Endothelial cell of umbilical vein (primary cell): ENCODE results near the gene GUCD1. TPM values are rescaled to one million over a fixed set of nuclear protein-coding genes. Genes with fewer than 3 reads are reported as not detected.

Source experiments
- BruUV-seq: library from RNA; stranded (reverse); fragments of 400-500 nt; replicated peaks from 2 replicates; lab custom pipeline; 2021; lab: Mats Ljungman, UMichigan
- CTCF ChIA-PET: fragments of 300-600, 350-600 bp; sonication (Branson Sonifier 250); formaldehyde crosslinking; loops from one replicate; lab custom pipeline; 2021; ENCODE audit warnings: antibody characterized with exemption, inconsistent platforms; lab: Charles Lee
- POLR2A ChIA-PET: fragments of 300-600, 350-600 bp; sonication (Branson Sonifier 250); formaldehyde crosslinking; loops from one replicate; lab custom pipeline; 2021; ENCODE audit warnings: antibody characterized with exemption, inconsistent platforms; lab: Charles Lee
- DNase-seq: peaks from one replicate; pipeline ENCODE4 v3.0.0-alpha.2; 2011; ENCODE audit warnings: low read depth, low spot score
- FAIRE-seq: peaks from 2 replicates; lab custom pipeline; 2011; peaks lifted over from hg19 to GRCh38; lab: Jason Lieb, UNC
- H2AFZ ChIP-seq: 2 replicates; pipeline ENCODE4 v1.6.0; 2012; ENCODE audit warnings: low read depth, low read length, control low read depth, inconsistent platforms
- H3K27ac ChIP-seq: 2 replicates; pipeline ENCODE4 v1.5.1; 2011; ENCODE audit warnings: low read depth, mild to moderate bottlenecking, control low read depth, low read length, moderate library complexity; ENCODE audit not compliant: insufficient read depth
- H3K27me3 ChIP-seq, 2 experiments: 2 replicates each; pipeline versions ENCODE4 v1.6.0 to v1.6.1; 2011; ENCODE audit warnings: low read length in 2 of 2, mixed read lengths in 1 of 2; ENCODE audit not compliant: control insufficient read depth in 2 of 2, insufficient read depth in 2 of 2
- H3K36me3 ChIP-seq, 2 experiments: 2 replicates in 1 of 2; 3 replicates in 1 of 2; pipeline ENCODE4 v1.5.1; 2011; ENCODE audit warnings: low read length in 2 of 2, mild to moderate bottlenecking in 1 of 2, moderate library complexity in 1 of 2; ENCODE audit not compliant: control insufficient read depth in 2 of 2, insufficient read depth in 2 of 2; ENCODE audit errors: extremely low read depth in 1 of 2
- H3K4me1 ChIP-seq: 3 replicates; pipeline ENCODE4 v1.5.1; 2011; ENCODE audit warnings: mild to moderate bottlenecking, low read length; ENCODE audit not compliant: control insufficient read depth, insufficient read depth; ENCODE audit errors: extremely low read depth
- H3K4me2 ChIP-seq: 2 replicates; pipeline ENCODE4 v1.6.1; 2011; ENCODE audit warnings: low read length, control low read depth, mixed read lengths; ENCODE audit not compliant: insufficient read depth
- H3K4me3 ChIP-seq, 3 experiments: fragments of 200-600 bp in 1 of 3; sonication (generic), shearing (Covaris generic) in 1 of 3; replicated peaks in 1 of 3; 2 replicates each; pipeline ENCODE4 v1.5.1; 2011 to 2016; ENCODE audit warnings: control low read depth in 3 of 3, low read length in 3 of 3, mild to moderate bottlenecking in 2 of 3, inconsistent platforms in 1 of 3, low read depth in 1 of 3, moderate library complexity in 1 of 3; ENCODE audit not compliant: insufficient read depth in 1 of 3
- H3K79me2 ChIP-seq: 2 replicates; pipeline ENCODE4 v1.6.0; 2012; ENCODE audit warnings: low read length, inconsistent platforms; ENCODE audit not compliant: control insufficient read depth, insufficient read depth
- H3K9ac ChIP-seq: replicated peaks from 2 replicates; pipeline ENCODE3; 2011; ENCODE audit warnings: low read length, control low read depth; ENCODE audit not compliant: insufficient read depth; ENCODE audit errors: extremely low read depth
- H3K9me1 ChIP-seq: replicated peaks from 3 replicates; pipeline ENCODE4 v1.6.0; 2011; ENCODE audit warnings: mild to moderate bottlenecking, low read length; ENCODE audit not compliant: control insufficient read depth, insufficient read depth; ENCODE audit errors: extremely low read depth
- H3K9me3 ChIP-seq: replicated peaks from 2 replicates; pipeline ENCODE4 v1.5.1; 2012; ENCODE audit warnings: low read length, inconsistent platforms; ENCODE audit not compliant: control insufficient read depth, insufficient read depth
- H4K20me1 ChIP-seq: replicated peaks from 2 replicates; pipeline ENCODE3; 2011; ENCODE audit warnings: mild to moderate bottlenecking, low read length; ENCODE audit not compliant: control insufficient read depth, insufficient read depth; ENCODE audit errors: extremely low read depth
- CTCF ChIP-seq, 2 donors: IDR thresholded peaks; 1 replicate in 1 of 2; 2 replicates in 1 of 2; pipeline ENCODE4 v1.5.1; 2011; ENCODE audit warnings: low read length in 2 of 2, mild to moderate bottlenecking in 2 of 2, moderate library complexity in 2 of 2, control low read depth in 1 of 2, inconsistent platforms in 1 of 2, low read depth in 1 of 2; ENCODE audit not compliant: insufficient read depth in 1 of 2; ENCODE audit errors: extremely low read depth in 1 of 2
- EZH2 ChIP-seq: IDR thresholded peaks from 2 replicates; pipeline ENCODE4 v1.6.1; 2012; ENCODE audit warnings: borderline replicate concordance, low read depth, mild to moderate bottlenecking, moderate library complexity, low read length, inconsistent platforms; ENCODE audit not compliant: severe bottlenecking
- FOS ChIP-seq: IDR thresholded peaks from 2 replicates; pipeline ENCODE4 v1.6.1; 2011; ENCODE audit warnings: mild to moderate bottlenecking, low read length, moderate library complexity, borderline replicate concordance; ENCODE audit not compliant: insufficient read depth
- GATA2 ChIP-seq: IDR thresholded peaks from 2 replicates; pipeline ENCODE4 v1.7.0; 2011; ENCODE audit warnings: low read depth, mild to moderate bottlenecking, moderate library complexity, mixed read lengths, low read length; ENCODE audit not compliant: insufficient read length, insufficient read depth
- JUN ChIP-seq: IDR thresholded peaks from 2 replicates; pipeline ENCODE4 v1.6.1; 2011; ENCODE audit warnings: borderline replicate concordance, low read depth; ENCODE audit not compliant: insufficient read length, insufficient read depth
- MAX ChIP-seq: IDR thresholded peaks from 2 replicates; pipeline ENCODE4 v1.6.1; 2011; ENCODE audit not compliant: insufficient read depth, insufficient read length
- MYC ChIP-seq: IDR thresholded peaks from one replicate; pipeline ENCODE4 v1.6.1; 2011; ENCODE audit warnings: mild to moderate bottlenecking, low read depth, low read length
- POLR2A ChIP-seq: IDR thresholded peaks from 2 replicates; pipeline ENCODE4 v1.6.1; 2012; ENCODE audit warnings: low read depth, mild to moderate bottlenecking, control low read depth, low read length
- POLR2AphosphoS5 ChIP-seq: IDR thresholded peaks from 2 replicates; pipeline ENCODE4 v1.6.1; 2012; ENCODE audit warnings: low read depth, mild to moderate bottlenecking, control low read depth, low read length, moderate library complexity; ENCODE audit not compliant: insufficient read depth
- dilution Hi-C: fragments of 300-500 bp; cut with MboI; formaldehyde crosslinking; loops from one replicate; pipeline ENCODE4 v1.15.0; 2019; ENCODE audit warnings: low sequenced_read_pairs; ENCODE audit not compliant: extremely low pct_ligation_motif_present
- intact Hi-C: fragments of 100-400 bp; cut with micrococcal nuclease; formaldehyde crosslinking; loops from one replicate; pipeline ENCODE4 v1.10.0; 2022
- polyA plus RNA-seq, 4 experiments: library from polyadenylated mRNA; depleted of rRNA in 3 of 4; stranded (reverse) in 3 of 4; unstranded in 1 of 4; fragments of >200 nt; gene quantifications; 2 replicates each; pipeline versions ENCODE4 v1.2.1 to v1.2.3, GENCODE V29; 2011 to 2012; ENCODE audit warnings: missing spikeins in 1 of 4
- total RNA-seq: library from RNA; stranded (reverse); gene quantifications from 2 replicates; pipeline ENCODE4 v1.2.3, GENCODE V29; 2021

GUCD1 gene
- total and polyA plus RNA-seq, 2 donors (not counting 3 experiments of a cell fraction or from before 2014, with no cell fraction given) = 116 to 138 TPM

- Histone ChIP-seq H3K79me2 (no peaks in the 10 kb centered on the region), H3K36me3 (no peaks in the 10 kb centered on the region), H3K27ac (no peak overlapping the region), H3K4me2 (no peak overlapping the region), H3K9me3 (no peaks in the 10 kb centered on the region), H3K27me3 (peaks cover 5 to 6% of the 10 kb centered on the region in 2 experiments), H2AFZ (no peak overlapping the region), H4K20me1 (no peaks in the 10 kb centered on the region), H3K4me3 (no peak overlapping the region), H3K9ac (no peak overlapping the region), H3K9me1 (no peaks in the 10 kb centered on the region), H3K4me1 (peaks cover 4% of the 10 kb centered on the region)
- no peak for TF ChIP-seq POLR2AphosphoS5
- no peak for TF ChIP-seq EZH2
- no peak for TF ChIP-seq MAX
- TF ChIP-seq GATA2 = no peak
- TF ChIP-seq MYC = no peak
- TF ChIP-seq POLR2A = no peak
- TF ChIP-seq FOS = no peak
- TF ChIP-seq CTCF (IDR thresholded peaks at IDR 0.05; ENCODE audit: extremely low read depth in 1 of 2, insufficient read depth in 1 of 2, low read depth in 1 of 2, low read length in 2 of 2) = no peak
- no peak for TF ChIP-seq JUN
- FAIRE-seq (peak; percentile 52), DNase-seq (no peak)
- intact Hi-C loops (no loop called here), dilution Hi-C loops (no loop called here)
- POLR2A ChIA-PET = no interaction called here
- CTCF ChIA-PET = interaction anchor here (1.1 to 1.8 kb wide), 3 partner anchors 11 to 95 kb away, joined by 3 to 8 read pairs (median 6); no protein-coding TSS in a partner anchor
- no TSS peak for BruUV-seq
Observed at GRCh38 chr22:24518771-24519485, 36.0 kb downstream of the GUCD1 start.
